Loucy (cell line): ENCODE data around the gene SALL3.

Experiments used
- EZH2phosphoT487 ChIP-seq: fragments of 200-600 bp; IDR thresholded peaks from 2 replicates; pipeline ENCODE4 v1.6.1; 2018; ENCODE audit warnings: antibody characterized with exemption, mild to moderate bottlenecking, moderate library complexity, borderline replicate concordance
- TF ChIP-seq, protein P1 (sequence below): fragments of 200-600 bp; sonication (generic); conservative IDR thresholded peaks from 2 replicates; pipeline ENCODE4 v1.5.1; 2014; ENCODE audit warnings: mild to moderate bottlenecking, antibody characterized with exemption, low read length

DNA sequence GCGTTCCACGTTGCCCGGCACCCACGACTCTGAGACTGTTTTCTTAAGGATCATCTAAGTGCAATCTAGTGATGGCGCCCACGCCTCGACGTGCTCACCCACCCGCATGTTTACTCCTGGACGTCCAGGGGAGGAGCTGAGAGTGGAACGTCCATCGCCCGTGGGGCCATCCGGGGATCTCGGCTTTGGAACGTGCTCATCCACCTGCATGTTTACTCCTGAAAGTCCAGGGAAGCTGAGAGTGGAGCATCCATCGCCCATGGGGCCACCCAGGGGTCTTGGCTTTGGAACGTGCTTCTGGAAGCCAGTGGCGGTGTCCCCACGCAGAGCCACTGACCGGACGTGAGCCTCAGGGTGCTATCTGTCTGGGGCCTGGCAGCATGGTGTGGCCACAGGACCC, 45.6 kb upstream of the SALL3 start:
- TF ChIP-seq EZH2phosphoT487: no peak
- TF ChIP-seq, protein P1, sequence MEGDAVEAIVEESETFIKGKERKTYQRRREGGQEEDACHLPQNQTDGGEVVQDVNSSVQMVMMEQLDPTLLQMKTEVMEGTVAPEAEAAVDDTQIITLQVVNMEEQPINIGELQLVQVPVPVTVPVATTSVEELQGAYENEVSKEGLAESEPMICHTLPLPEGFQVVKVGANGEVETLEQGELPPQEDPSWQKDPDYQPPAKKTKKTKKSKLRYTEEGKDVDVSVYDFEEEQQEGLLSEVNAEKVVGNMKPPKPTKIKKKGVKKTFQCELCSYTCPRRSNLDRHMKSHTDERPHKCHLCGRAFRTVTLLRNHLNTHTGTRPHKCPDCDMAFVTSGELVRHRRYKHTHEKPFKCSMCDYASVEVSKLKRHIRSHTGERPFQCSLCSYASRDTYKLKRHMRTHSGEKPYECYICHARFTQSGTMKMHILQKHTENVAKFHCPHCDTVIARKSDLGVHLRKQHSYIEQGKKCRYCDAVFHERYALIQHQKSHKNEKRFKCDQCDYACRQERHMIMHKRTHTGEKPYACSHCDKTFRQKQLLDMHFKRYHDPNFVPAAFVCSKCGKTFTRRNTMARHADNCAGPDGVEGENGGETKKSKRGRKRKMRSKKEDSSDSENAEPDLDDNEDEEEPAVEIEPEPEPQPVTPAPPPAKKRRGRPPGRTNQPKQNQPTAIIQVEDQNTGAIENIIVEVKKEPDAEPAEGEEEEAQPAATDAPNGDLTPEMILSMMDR: no peak
